HUES48 (cell line): Measurements from ENCODE around the gene NCOA1.
"Not testable (repeated sequence)": the region's sequence is repeated elsewhere in the genome, so short reads cannot be mapped to it uniquely, and the experiment has no call there.

Source experiments
- H3K27ac ChIP-seq: one replicate; pipeline ENCODE4 v1.7.0; 2013; ENCODE audit warnings: low read depth, low read length, inconsistent platforms
- H3K27me3 ChIP-seq: 2 replicates; pipeline ENCODE4 v1.6.1; 2013; ENCODE audit warnings: mild to moderate bottlenecking, low read length; ENCODE audit not compliant: control insufficient read depth, insufficient read depth
- H3K36me3 ChIP-seq: 2 replicates; pipeline ENCODE4 v1.6.1; 2013; ENCODE audit warnings: low read length; ENCODE audit not compliant: control insufficient read depth, insufficient read depth
- H3K4me1 ChIP-seq: 2 replicates; pipeline ENCODE4 v1.6.1; 2013; ENCODE audit warnings: mild to moderate bottlenecking, low read length; ENCODE audit not compliant: control insufficient read depth, insufficient read depth
- H3K4me3 ChIP-seq: 2 replicates; pipeline ENCODE4 v1.5.1; 2013; ENCODE audit warnings: mild to moderate bottlenecking, low read depth, low read length
- H3K9ac ChIP-seq: 2 replicates; pipeline ENCODE4 v1.6.1; 2013; ENCODE audit warnings: mild to moderate bottlenecking, low read depth, low read length, moderate library complexity
- H3K9me3 ChIP-seq: 2 replicates; pipeline ENCODE4 v1.6.1; 2013; ENCODE audit warnings: low read length; ENCODE audit not compliant: control insufficient read depth, insufficient read depth

NCOA1 gene

DNA sequence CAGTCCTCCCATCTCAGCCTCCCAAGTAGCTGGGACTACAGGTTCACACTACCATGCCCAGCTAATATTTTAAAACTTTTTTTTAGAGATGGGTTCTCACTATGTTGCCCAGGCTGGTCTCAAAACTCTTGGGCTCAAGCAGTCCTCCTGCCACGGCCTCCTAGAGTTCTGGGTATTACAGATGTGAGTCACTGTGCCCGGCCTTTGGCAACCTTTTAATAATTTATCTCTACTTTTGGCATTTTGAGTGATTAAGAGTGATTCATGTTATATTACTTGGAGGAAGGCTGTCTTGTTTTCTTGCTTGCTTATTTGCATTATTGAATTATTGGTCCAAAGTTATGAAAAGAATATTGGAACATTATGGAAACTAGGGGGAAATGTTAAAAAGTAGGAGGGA, 24.3 kb downstream of the NCOA1 start:
- H3K36me3 ChIP-seq, result no peaks in the 10 kb centered on the region
- no peak overlapping the region for H3K27ac ChIP-seq
- no peaks in the 10 kb centered on the region for H3K9me3 ChIP-seq
- no peak overlapping the region for H3K4me3 ChIP-seq
- H3K27me3 ChIP-seq, result no peaks in the 10 kb centered on the region
- no peak overlapping the region for H3K9ac ChIP-seq
- H3K4me1 ChIP-seq, result no peaks in the 10 kb centered on the region

DNA sequence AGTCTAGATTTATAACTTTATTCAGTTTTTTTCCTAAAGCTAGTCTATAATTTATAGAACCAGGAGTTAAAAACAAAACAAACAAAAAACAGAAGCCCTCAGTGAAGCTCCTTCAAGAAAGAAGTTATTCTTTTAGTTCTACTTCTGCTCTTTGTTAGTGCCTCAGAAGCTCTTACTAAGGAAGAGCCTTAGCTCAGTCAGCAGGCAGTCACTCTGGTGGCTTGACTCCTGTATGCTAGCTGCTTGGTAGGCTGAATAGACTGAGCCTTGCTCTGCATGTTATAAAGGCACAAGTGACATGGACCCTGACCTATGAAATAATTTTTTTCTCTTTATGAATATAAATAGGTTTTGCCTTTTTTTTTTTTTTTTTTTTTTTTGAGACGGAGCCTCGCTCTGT, 24.8 kb downstream of the NCOA1 start:
- H3K9me3 ChIP-seq, result no peaks in the 10 kb centered on the region
- H3K4me1 ChIP-seq, result no peaks in the 10 kb centered on the region
- H3K36me3 ChIP-seq, result no peaks in the 10 kb centered on the region
- no peak overlapping the region for H3K9ac ChIP-seq
- no peak overlapping the region for H3K27ac ChIP-seq
- H3K4me3 ChIP-seq, result no peak overlapping the region
- H3K27me3 ChIP-seq, result no peaks in the 10 kb centered on the region

DNA sequence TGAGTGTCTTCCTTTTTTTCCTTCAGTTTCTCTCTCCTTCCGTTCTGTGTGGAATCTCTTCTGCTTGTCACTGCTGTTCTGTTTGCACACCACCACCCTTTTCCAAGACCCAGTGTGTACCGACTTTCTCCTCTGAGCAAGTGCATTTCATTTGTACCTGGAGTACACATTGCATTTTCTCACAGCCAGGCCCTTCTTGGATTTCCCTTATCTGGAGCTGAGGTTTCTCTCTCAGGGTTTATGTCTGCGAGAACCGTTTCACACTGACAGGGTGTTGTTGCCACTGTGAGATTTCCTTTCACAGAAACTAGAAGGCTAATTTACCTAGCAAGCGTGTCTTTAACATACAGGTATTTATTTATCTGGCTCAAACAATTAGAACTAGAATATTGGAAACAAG, 26.2 kb downstream of the NCOA1 start:
- H3K27me3 ChIP-seq, result no peaks in the 10 kb centered on the region
- no peak overlapping the region for H3K9ac ChIP-seq
- H3K4me1 ChIP-seq, result no peaks in the 10 kb centered on the region
- no peak overlapping the region for H3K27ac ChIP-seq
- H3K36me3 ChIP-seq, result no peaks in the 10 kb centered on the region
- no peak overlapping the region for H3K4me3 ChIP-seq
- H3K9me3 ChIP-seq, result no peaks in the 10 kb centered on the region

DNA sequence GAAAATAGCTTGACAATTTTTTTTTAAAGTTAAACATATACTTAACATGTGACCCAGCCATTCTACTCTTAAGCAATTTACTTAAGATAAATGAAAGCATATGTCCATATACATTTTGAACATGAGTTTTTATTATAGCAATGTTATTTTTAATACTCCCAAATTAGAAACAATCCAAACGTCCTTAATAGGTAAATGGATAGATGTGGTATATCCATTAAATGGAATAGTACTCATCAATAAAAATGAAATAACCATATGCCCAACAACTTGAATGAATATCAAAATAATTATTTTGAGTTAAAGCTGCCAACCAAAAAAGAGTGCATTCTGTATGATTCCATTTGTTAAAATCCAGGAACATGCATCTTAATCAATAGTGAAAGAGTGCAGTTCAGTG, 29.1 kb downstream of the NCOA1 start:
- H3K36me3 ChIP-seq, result no peaks in the 10 kb centered on the region
- H3K9me3 ChIP-seq, result no peaks in the 10 kb centered on the region
- H3K27me3 ChIP-seq, result no peaks in the 10 kb centered on the region
- H3K27ac ChIP-seq, result no peak overlapping the region
- no peak overlapping the region for H3K9ac ChIP-seq
- no peak overlapping the region for H3K4me3 ChIP-seq
- H3K4me1 ChIP-seq, result no peaks in the 10 kb centered on the region

DNA sequence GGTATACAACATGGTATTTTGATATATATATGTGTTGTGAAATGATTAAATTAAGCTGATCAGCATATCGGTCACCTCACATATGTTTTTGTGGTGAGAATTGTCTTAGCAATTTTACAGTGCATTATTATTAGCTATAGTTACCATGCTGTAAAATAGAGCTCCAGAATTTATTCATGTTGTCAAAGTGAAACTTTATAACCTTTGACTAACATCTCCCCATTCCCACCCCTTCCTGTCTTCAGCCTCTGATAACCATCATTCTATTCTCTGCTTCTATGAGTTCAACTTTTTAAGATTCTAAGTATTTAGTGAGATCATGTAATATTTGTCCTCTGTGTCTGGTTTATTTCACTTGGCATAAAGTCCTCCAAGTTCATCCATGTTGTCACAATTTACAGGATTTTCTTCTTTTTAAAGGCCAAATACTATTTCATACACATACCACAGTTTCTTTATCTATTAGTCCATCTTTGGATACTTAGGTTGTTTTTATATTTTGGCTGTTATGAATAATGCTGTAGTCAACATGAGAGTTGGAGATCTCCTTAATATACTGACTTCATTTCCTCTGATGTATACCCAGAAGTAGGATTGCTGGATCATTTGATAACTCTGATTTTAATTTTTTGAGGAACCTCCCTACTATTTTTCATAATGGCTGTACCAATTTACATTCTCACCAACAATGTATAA, 30.3 kb downstream of the NCOA1 start:
- H3K4me1 ChIP-seq, result no peaks in the 10 kb centered on the region
- H3K4me3 ChIP-seq, result no peak overlapping the region
- H3K36me3 ChIP-seq, result no peaks in the 10 kb centered on the region
- no peak overlapping the region for H3K27ac ChIP-seq
- H3K9me3 ChIP-seq, result no peaks in the 10 kb centered on the region
- no peak overlapping the region for H3K9ac ChIP-seq
- H3K27me3 ChIP-seq, result no peaks in the 10 kb centered on the region

DNA sequence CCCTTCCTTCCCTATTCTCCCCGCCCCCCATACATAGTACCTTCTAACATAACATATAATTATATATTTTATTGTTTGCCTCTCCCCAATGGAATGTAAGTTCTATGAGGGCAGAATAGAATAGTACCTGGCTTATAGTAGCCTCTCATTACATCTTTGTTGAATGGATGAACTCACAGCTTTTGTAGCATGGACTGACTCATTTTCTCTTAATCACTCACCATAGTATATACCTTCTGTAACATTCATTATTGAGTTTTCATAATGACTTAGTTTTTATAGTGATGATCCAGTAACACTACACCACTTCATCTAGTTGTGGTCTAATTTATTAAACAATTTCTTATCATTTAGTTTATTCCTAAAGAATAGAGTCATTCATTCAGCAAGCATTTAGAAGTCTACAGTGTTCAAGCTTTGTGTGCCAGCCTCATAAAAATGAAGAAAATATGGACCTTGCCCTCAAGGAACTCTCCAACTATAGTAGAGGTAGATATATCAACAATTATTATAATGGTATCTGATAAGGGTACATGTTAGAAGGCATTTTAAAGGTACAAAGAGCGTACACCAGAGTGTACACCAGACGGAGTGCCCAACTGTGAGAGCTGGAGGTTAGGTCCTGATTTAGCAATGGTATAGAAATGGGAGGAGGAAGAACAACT, 31.1 kb downstream of the NCOA1 start:
- H3K36me3 ChIP-seq, result no peaks in the 10 kb centered on the region

DNA sequence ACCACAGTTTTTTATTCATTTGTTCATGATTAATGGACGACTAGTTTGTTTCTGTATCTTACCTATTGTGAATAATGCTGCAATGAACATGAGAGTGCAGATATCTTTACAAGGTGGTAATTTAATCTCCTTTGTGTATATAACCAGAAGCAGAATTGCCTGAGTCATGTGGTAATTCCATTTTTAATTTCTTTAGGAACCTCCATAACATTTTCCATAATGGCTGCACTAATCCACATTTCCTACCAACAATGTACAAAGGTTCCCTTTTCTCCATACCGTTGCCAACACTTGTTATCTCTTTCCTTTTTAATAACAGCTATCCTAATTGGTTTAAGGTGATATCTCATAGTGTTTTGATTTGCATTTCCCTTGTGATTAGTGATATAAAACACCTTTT, 36.5 kb downstream of the NCOA1 start:
- H3K4me1 ChIP-seq, result no peaks in the 10 kb centered on the region
- no peak overlapping the region for H3K4me3 ChIP-seq
- no peaks in the 10 kb centered on the region for H3K36me3 ChIP-seq
- H3K27me3 ChIP-seq, result no peaks in the 10 kb centered on the region
- no peak overlapping the region for H3K27ac ChIP-seq
- peaks cover 3% of the 10 kb centered on the region; the same call in 1 of the 2 replicates for H3K9me3 ChIP-seq
- H3K9ac ChIP-seq, result no peak overlapping the region

More for the DNA sequence above, 31.1 kb downstream of the NCOA1 start:
- no peaks in the 10 kb centered on the region for H3K9me3 ChIP-seq
- no peak overlapping the region for H3K27ac ChIP-seq
- no peak overlapping the region for H3K4me3 ChIP-seq
- H3K27me3 ChIP-seq, result no peaks in the 10 kb centered on the region
- H3K9ac ChIP-seq, result no peak overlapping the region
- no peaks in the 10 kb centered on the region for H3K4me1 ChIP-seq

DNA sequence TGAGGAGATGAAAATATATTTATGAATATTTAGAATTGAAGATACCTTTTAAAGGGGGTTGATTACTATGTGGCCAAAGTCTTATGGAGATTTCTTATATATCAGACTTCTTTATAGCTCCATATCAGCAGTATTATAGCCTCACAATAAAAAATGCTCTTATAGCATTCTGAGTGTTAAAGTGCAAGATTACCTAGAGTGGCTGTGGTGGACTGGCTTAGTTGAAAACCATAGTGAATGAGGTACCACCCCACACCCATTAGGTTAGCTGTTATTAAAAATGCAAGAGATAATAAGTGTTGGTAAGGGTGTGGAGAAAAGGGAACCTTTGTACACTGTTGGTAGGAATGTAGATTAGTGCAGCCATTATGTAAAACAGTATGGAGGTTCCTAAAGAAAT, 39.7 kb downstream of the NCOA1 start:
- H3K36me3 ChIP-seq, result no peaks in the 10 kb centered on the region
- H3K9me3 ChIP-seq, result peaks cover 3% of the 10 kb centered on the region; the same call in 1 of the 2 replicates
- no peak overlapping the region for H3K27ac ChIP-seq
- H3K4me3 ChIP-seq, result no peak overlapping the region
- H3K4me1 ChIP-seq, result no peaks in the 10 kb centered on the region
- no peak overlapping the region for H3K9ac ChIP-seq
- H3K27me3 ChIP-seq, result no peaks in the 10 kb centered on the region

DNA sequence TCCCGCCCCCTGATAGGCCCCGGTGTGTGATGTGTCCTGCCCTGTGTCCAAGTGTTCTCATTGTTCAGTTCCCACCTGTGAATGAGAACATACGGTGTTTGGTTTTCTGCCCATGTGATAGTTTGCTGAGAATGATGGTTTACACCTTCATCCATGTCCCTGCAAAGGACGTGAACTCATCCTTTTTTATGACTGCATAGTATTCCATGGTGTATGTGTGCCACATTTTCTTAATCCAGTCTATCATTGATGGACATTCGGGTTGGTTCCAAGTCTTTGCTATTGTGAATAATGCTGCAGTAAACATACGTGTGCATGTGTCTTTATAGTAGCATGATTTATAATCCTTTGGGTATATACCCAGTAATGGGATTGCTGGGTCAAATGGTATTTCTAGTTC, 40.6 kb downstream of the NCOA1 start:
- H3K9ac ChIP-seq, H3K9me3 ChIP-seq, H3K4me1 ChIP-seq, H3K27me3 ChIP-seq, H3K36me3 ChIP-seq, H3K4me3 ChIP-seq, H3K27ac ChIP-seq: not testable (repeated sequence)

DNA sequence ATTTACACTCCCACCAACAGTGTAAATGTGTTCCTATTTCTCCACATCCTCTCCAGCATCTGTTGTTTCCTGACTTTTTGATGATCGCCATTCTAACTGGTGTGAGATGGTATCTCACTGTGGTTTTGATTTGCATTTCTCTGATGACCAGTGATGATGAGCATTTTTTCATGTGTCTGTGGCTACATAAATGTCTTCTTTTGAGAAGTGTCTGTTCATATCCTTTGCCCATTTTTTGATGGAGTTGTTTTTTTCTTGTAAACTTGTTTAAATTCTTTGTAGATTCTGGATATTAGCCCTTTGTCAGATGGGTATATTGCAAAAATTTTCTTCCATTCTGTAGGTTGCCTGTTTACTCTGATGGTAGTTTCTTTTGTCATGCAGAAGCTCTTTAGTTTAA, 41.0 kb downstream of the NCOA1 start:
- not testable (repeated sequence) for H3K36me3 ChIP-seq, H3K27me3 ChIP-seq, H3K9ac ChIP-seq, H3K27ac ChIP-seq, H3K4me1 ChIP-seq, H3K4me3 ChIP-seq, H3K9me3 ChIP-seq

DNA sequence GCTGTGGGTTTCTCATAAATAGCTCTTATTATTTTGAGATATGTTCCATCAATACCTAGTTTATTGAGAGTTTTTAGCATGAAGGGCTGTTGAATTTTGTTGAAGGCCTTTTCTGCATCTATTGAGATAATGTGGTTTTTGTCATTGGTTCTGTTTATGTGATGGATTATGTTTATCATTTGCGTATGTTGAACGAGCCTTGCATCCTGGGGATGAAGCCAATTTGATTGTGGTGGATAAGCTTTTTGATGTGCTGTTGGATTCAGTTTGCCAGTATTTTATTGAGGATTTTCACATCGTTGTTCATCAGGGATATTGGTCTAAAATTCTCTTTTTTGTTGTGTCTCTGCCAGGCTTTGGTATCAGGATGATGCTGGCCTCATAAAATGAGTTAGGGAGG, 42.5 kb downstream of the NCOA1 start:
- H3K9me3 ChIP-seq, H3K27me3 ChIP-seq, H3K36me3 ChIP-seq, H3K4me3 ChIP-seq, H3K9ac ChIP-seq, H3K27ac ChIP-seq, H3K4me1 ChIP-seq: not testable (repeated sequence)
